GM10266 (cell line): ENCODE results near the gene ACOX1.

ENCODE experiments used
- DNase-seq: peaks from one replicate; pipeline ENCODE4 v3.0.0; 2012; ENCODE audit errors: extremely low spot score
- CTCF ChIP-seq: IDR thresholded peaks from 2 replicates; pipeline ENCODE4 v1.5.1; 2012; ENCODE audit warnings: mild to moderate bottlenecking, low read depth; ENCODE audit not compliant: control insufficient read depth, insufficient read depth; ENCODE audit errors: missing control alignments

ACOX1 gene

GRCh38 chr17:75942473-75942872 lies 36.5 kb downstream of the ACOX1 start:
- TF ChIP-seq CTCF = no peak
- no peak for DNase-seq

DNA sequence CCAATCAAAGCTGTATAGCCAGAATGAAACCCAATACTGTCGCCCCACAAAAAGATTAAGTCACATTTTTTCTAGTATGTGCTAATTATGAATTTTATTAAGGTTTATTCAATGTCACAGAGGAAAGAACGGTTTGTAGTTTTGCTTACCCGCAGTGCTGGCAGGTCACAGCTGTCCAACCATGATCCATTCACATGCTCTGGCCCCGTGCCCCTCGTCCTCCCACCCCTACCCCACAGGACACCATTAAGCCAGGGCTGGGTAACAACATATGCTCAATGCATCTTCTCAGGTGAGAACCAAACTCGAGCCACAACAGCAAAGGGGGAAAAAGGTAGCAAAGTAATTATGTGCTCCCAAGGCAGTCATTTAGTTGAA lies 37.5 kb downstream of the ACOX1 start:
- TF ChIP-seq CTCF = no peak

GRCh38 chr17:75940727-75941441 lies 38.1 kb downstream of the ACOX1 start, which contains the start of gene FBF1:
TSS of gene FBF1 (minus strand) at chr17:75941042. CDS start at chr17:75938149, 2,893 bp downstream.
- TF ChIP-seq CTCF = no peak
- DNase-seq = peak; percentile 97

More for the DNA sequence above, 37.5 kb downstream of the ACOX1 start:
- DNase-seq = no peak

DNA sequence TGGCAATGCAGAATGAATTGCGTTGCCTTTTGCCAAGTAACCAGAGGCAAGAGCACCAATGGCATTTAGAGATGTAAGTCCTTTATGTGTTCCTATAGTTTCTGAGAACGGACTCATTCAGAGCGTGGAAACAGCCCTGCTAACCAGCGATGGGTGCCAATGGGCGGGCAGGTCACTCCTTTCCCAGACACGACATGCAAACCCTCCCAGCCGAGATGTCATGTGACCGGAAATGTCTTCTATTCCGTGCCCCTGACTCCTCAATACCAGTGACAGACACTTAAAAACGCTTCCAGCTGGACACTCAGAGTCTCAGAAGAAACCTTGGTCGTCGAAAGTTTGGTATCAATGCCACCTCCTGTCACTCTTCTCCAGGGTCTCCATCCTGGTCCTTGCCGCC lies 41.3 kb downstream of the ACOX1 start:
- no peak for TF ChIP-seq CTCF
- no peak for DNase-seq

DNA sequence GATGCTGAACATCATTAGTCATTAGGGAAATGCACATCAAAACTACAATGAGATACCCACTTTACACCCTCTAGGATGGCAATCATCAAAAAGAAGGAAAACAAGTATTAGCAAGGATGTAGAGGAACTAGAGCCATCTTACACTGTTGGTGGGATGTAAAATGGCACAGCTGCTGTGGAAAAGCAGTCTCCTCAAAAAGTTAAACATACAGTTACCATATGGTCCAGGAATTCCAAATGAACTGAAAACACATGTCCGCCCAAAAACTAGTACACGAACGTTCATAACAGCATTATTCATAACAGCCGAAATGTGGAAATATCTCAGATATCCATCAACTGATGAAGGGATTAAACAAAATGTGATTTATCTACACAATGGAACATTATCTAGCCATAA lies 45.2 kb downstream of the ACOX1 start:
- no peak for TF ChIP-seq CTCF
- DNase-seq = no peak

GRCh38 chr17:75932852-75933251 lies 46.1 kb downstream of the ACOX1 start:
- no peak for DNase-seq
- TF ChIP-seq CTCF = no peak

GRCh38 chr17:75931062-75931461 lies 47.9 kb downstream of the ACOX1 start:
- TF ChIP-seq CTCF = no peak
- DNase-seq = no peak
